HL-60 (cell line): Measurements from ENCODE around the gene CDC26.
A peak's percentile ranks its signal among the peaks of the same experiment; 100 is the strongest.

Experiments used
- CTCF ChIP-seq: IDR thresholded peaks from one replicate; pipeline ENCODE4 v1.5.1; 2011; ENCODE audit warnings: low read length, control low read depth, inconsistent platforms; ENCODE audit not compliant: insufficient read depth
- REST ChIP-seq: IDR thresholded peaks from 2 replicates; pipeline ENCODE4 v1.6.1; 2012; ENCODE audit warnings: low read depth; ENCODE audit not compliant: insufficient replicate concordance

GRCh38 chr9:113309204-113309813 lies 33.9 kb upstream of the CDC26 start:
- peak; percentile 59 for TF ChIP-seq CTCF
- TF ChIP-seq REST, result no peak
